ENCODE data around the gene STK17A.

DNA sequence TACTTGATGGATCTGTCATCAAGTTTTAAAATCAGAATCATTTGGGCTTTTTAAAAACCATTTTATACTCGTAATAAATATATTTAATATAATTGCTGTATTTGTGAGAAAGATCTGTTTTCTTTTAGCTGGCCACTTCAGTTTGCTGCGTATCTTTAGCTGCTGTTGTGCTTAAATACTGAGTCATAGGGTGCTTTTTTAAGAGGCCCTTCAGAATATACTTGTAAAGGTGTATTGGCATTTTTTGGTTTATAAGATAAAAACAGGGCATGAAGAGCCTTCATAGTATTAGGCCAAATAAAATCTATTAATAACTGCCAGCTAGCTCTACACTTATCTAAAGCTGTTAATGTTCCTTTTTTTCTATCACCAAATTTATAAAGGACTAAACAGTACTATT, 43.8 kb downstream of the STK17A start:
- TF ChIP-seq EP300 (IDR thresholded peaks at IDR 0.05) (no peak), POLR2A (IDR thresholded peaks at IDR 0.05) (no peak)

Data from gastroesophageal sphincter (tissue), 2 donors.